Muscle layer of colon (tissue), 2 donors: Measurements from ENCODE around the gene PBX4.

Experiments
- H3K27ac ChIP-seq: one replicate; pipeline ENCODE4 v1.7.0; 2013; ENCODE audit warnings: low read depth, mild to moderate bottlenecking, low read length, moderate library complexity
- H3K27me3 ChIP-seq, 2 donors: one replicate each; pipeline ENCODE4 v1.7.0; 2013; ENCODE audit warnings: low read length in 2 of 2, mild to moderate bottlenecking in 2 of 2; ENCODE audit not compliant: insufficient read depth in 2 of 2, control insufficient read depth in 1 of 2
- H3K36me3 ChIP-seq: one replicate; pipeline ENCODE4 v1.7.0; 2013; ENCODE audit warnings: mild to moderate bottlenecking, low read length; ENCODE audit not compliant: insufficient read depth
- H3K4me1 ChIP-seq: one replicate; pipeline ENCODE4 v1.7.0; 2013; ENCODE audit warnings: mild to moderate bottlenecking, low read length; ENCODE audit not compliant: insufficient read depth
- H3K4me3 ChIP-seq, 2 donors: one replicate each; pipeline ENCODE4 v1.7.0; 2013; ENCODE audit warnings: low read length in 2 of 2, low read depth in 1 of 2, mild to moderate bottlenecking in 1 of 2, moderate library complexity in 1 of 2
- H3K9ac ChIP-seq: one replicate; pipeline ENCODE4 v1.7.0; 2013; ENCODE audit warnings: low read length
- H3K9me3 ChIP-seq: one replicate; pipeline ENCODE4 v1.7.0; 2013; ENCODE audit warnings: mild to moderate bottlenecking, low read length
- donor health status: abdominal sarcoma.
- donor health status: Adenocarcinoma of cecum.

The PBX4 gene

GRCh38 chr19:19647037-19647835, 28.7 kb upstream of the PBX4 start:
- Histone ChIP-seq H3K27ac (no peak overlapping the region), H3K36me3 (peaks cover 33% of the 10 kb centered on the region), H3K4me1 (peaks cover 10% of the 10 kb centered on the region), H3K27me3 (no peaks in the 10 kb centered on the region), H3K9me3 (no peaks in the 10 kb centered on the region), H3K9ac (no peak overlapping the region), H3K4me3 (no peak overlapping the region)

- no peak overlapping the region for H3K9ac ChIP-seq
- H3K9me3 ChIP-seq: no peaks in the 10 kb centered on the region
- H3K27me3 ChIP-seq: no peaks in the 10 kb centered on the region
- peaks cover 14% of the 10 kb centered on the region for H3K36me3 ChIP-seq
- no peak overlapping the region for H3K27ac ChIP-seq
- peaks cover 10% of the 10 kb centered on the region for H3K4me1 ChIP-seq
- no peak overlapping the region for H3K4me3 ChIP-seq
Observed at GRCh38 chr19:19645233-19645870, 26.9 kb upstream of the PBX4 start.

DNA sequence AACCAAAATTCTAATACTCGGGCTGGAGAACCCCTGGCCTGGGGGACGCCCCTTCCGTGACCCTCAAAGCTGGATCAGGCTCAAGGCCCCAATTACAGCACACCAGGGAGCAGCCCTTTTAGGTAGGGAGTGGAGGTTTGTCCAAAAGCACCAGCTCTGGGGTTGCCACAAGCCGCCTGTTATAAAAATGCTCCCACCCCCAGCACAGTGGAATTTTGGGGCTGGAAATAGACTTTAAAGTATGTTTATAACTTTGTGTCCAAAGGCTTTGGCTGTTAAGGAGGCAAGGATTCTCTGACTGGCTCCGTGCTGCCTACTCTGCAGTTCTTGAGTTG, 25.5 kb upstream of the PBX4 start:
- H3K9ac ChIP-seq: no peak overlapping the region
- peak overlapping the region; percentile 70 to 98 for H3K4me3 ChIP-seq
- no peak overlapping the region for H3K27ac ChIP-seq
- H3K27me3 ChIP-seq: no peaks in the 10 kb centered on the region
- H3K9me3 ChIP-seq: no peaks in the 10 kb centered on the region
- H3K36me3 ChIP-seq: peaks cover 12% of the 10 kb centered on the region
- H3K4me1 ChIP-seq: peaks cover 10% of the 10 kb centered on the region

- no peaks in the 10 kb centered on the region for H3K27me3 ChIP-seq
- peaks cover 10% of the 10 kb centered on the region for H3K4me1 ChIP-seq
- H3K9me3 ChIP-seq: no peaks in the 10 kb centered on the region
- H3K9ac ChIP-seq: no peak within 1 kb of the TSS
- H3K36me3 ChIP-seq: peaks cover 12% of the 10 kb centered on the region
- peak within 1 kb of the TSS; percentile 63 for H3K27ac ChIP-seq
- peak within 1 kb of the TSS; percentile 70 to 98 for H3K4me3 ChIP-seq
Observed at GRCh38 chr19:19643158-19644053, 24.9 kb upstream of the PBX4 start, which contains the start of gene GMIP. GMIP (minus strand) TSS chr19:19643657; CDS start chr19:19643529, 128 bp downstream.

DNA sequence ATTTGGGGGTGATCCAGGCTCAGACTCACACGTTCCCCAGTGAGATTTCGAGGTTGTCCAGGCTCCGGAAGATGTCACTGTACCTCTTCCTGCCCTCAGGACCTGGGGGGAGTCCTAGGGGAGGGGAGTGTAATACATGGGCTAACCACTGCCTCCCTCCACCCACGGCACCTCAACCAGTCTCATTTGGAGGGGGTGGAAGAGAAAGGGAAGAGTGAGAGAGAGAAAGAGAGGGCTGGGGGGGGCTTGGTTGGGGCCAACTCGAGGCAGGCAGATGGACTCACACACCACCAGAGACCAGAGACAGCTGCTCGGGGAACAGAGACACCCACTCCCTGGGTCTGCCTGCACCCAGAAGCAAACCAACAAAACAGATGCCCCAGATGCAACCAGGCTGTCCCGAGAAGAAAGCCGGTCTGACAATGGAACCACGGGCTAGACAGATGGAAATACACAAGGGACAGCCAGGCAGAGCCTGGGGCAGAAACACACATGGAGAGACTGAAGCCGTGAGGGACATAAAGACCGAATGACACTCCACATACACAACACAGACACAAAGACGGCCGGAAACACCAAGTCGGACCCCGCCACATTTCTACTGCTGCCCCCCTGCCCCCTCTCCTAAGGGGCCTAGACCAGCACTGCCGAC, 24.1 kb upstream of the PBX4 start:
- Histone ChIP-seq H3K27me3 (no peaks in the 10 kb centered on the region), H3K27ac (peak overlapping the region; percentile 63), H3K36me3 (peaks cover 11% of the 10 kb centered on the region), H3K4me1 (peaks cover 10% of the 10 kb centered on the region), H3K9ac (no peak overlapping the region), H3K4me3 (peak overlapping the region; percentile 70 to 98), H3K9me3 (no peaks in the 10 kb centered on the region)

- Histone ChIP-seq H3K36me3 (no peaks in the 10 kb centered on the region), H3K4me1 (peaks cover 4% of the 10 kb centered on the region), H3K4me3 (no peak overlapping the region), H3K9me3 (no peaks in the 10 kb centered on the region), H3K27me3 (no peaks in the 10 kb centered on the region), H3K9ac (no peak overlapping the region), H3K27ac (no peak overlapping the region)
Observed at GRCh38 chr19:19637523-19638251, 19.2 kb upstream of the PBX4 start.

GRCh38 chr19:19637186-19637522, 18.7 kb upstream of the PBX4 start:
- H3K9me3 ChIP-seq: no peaks in the 10 kb centered on the region
- H3K27me3 ChIP-seq: no peaks in the 10 kb centered on the region
- H3K36me3 ChIP-seq: no peaks in the 10 kb centered on the region
- H3K27ac ChIP-seq: no peak overlapping the region
- no peak overlapping the region for H3K4me3 ChIP-seq
- H3K9ac ChIP-seq: no peak overlapping the region
- H3K4me1 ChIP-seq: no peaks in the 10 kb centered on the region

DNA sequence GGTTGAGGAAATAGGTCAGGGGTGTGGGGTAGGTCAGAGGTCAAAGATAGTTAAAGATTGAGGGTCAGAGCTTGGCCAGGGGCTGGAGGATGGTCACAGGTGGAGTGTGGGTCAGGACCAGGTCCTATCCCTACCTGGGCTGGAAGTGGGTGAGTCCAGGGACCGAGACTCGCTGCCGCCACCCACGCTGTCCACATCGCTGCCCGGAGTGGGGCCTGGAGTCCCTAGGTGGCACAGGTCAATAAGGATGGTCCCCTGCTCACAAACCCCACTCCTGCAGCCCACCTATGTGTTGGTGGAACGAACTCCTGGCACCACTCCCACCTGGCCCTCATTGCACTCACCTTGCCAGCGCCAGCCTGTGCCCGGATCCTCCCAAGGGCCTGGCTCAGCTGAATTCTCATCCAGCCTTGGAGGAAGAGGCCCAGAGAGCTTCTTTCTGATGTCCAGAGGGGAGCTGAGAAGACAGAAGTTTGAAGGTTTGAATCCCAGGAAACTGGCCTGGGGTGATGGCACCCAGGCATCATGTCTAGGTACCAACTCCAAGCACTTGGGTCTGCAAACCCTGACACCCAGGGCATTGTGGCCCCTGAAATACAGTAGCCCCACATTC, 18.2 kb upstream of the PBX4 start:
- H3K4me3 ChIP-seq: no peak overlapping the region
- no peak overlapping the region for H3K27ac ChIP-seq
- no peak overlapping the region for H3K9ac ChIP-seq
- H3K4me1 ChIP-seq: no peaks in the 10 kb centered on the region
- H3K27me3 ChIP-seq: no peaks in the 10 kb centered on the region
- H3K9me3 ChIP-seq: no peaks in the 10 kb centered on the region
- no peaks in the 10 kb centered on the region for H3K36me3 ChIP-seq

DNA sequence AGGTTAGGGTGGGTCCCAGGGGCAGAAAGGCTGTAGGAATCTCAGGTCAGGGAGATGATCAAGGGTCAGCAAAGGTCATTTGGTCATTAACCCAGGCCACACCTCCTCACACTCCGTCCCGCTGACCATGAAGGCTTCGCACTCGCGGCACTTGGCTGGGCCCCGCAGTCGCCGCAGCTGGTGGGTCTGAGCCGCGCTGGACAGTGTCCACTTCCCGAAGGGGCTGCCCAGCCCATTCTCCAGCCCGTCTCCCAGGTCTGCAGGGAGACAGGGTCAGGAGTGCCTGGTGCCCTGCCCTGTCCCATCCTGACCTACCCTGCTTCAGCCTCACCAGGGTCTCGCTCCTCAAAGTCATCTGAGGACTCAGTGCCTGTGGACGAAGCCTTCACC, 16.8 kb upstream of the PBX4 start:
- Histone ChIP-seq H3K4me1 (no peaks in the 10 kb centered on the region), H3K9ac (no peak overlapping the region), H3K27ac (no peak overlapping the region), H3K36me3 (no peaks in the 10 kb centered on the region), H3K9me3 (no peaks in the 10 kb centered on the region), H3K4me3 (no peak overlapping the region), H3K27me3 (no peaks in the 10 kb centered on the region)

GRCh38 chr19:19634516-19635312, 16.2 kb upstream of the PBX4 start:
- Histone ChIP-seq H3K4me3 (no peak overlapping the region), H3K9ac (no peak overlapping the region), H3K4me1 (no peaks in the 10 kb centered on the region), H3K9me3 (no peaks in the 10 kb centered on the region), H3K27me3 (no peaks in the 10 kb centered on the region), H3K36me3 (no peaks in the 10 kb centered on the region), H3K27ac (no peak overlapping the region)
